ENCODE data around the gene NTNG1.

The NTNG1 gene

DNA sequence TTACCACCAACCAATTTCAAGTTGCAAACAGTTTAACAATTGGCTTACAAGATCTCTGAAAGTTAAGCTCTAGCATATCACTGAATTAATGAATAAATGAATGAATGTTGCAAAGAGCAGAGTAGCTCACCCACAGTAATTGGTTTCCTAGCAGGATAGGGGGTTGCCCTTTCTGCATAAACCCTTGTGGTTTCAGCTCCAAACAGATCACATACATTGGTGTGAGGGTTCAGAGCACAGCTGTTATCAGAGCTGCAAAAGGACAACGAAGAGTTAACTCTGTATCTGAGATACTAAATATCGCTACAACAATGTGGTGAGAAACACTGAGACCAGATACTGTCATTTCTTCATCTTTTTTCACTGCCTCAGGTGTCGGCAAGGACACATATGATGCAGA, 46.6 kb downstream of the NTNG1 start:
- H3K9me3 ChIP-seq, result no peaks in the 10 kb centered on the region
- H3K27ac ChIP-seq, result no peak overlapping the region
- H3K4me3 ChIP-seq, result no peak overlapping the region
- intact Hi-C loops (cut with DNase I; ENCODE audit: low total_unique reads), result no loop called here
- H3K4me1 ChIP-seq, result no peaks in the 10 kb centered on the region
- TF ChIP-seq, protein P1, sequence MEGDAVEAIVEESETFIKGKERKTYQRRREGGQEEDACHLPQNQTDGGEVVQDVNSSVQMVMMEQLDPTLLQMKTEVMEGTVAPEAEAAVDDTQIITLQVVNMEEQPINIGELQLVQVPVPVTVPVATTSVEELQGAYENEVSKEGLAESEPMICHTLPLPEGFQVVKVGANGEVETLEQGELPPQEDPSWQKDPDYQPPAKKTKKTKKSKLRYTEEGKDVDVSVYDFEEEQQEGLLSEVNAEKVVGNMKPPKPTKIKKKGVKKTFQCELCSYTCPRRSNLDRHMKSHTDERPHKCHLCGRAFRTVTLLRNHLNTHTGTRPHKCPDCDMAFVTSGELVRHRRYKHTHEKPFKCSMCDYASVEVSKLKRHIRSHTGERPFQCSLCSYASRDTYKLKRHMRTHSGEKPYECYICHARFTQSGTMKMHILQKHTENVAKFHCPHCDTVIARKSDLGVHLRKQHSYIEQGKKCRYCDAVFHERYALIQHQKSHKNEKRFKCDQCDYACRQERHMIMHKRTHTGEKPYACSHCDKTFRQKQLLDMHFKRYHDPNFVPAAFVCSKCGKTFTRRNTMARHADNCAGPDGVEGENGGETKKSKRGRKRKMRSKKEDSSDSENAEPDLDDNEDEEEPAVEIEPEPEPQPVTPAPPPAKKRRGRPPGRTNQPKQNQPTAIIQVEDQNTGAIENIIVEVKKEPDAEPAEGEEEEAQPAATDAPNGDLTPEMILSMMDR (IDR thresholded peaks at IDR 0.05), result no peak
- H3K27me3 ChIP-seq, result no peaks in the 10 kb centered on the region
- no peak for DNase-seq
- H3K36me3 ChIP-seq, result no peaks in the 10 kb centered on the region

DNA sequence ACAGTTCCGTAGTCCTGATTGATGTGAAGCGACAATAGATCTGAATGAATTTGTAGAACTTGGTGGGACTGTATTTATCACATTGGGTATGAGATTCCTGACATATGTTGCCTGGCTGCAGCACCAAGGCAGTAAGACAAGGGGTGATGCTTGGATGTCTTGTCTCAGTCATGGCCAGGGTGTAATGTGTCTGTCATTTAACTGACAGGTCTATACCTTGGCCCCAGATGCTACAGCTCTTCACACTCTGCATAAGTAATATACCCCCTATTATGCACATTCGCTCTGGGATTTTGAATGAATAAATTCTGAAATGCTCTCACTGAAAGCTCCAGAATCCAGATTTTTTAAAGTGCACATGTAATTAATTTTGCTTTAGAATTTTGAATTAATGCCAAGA, 47.3 kb downstream of the NTNG1 start:
- TF ChIP-seq, protein P1 (IDR thresholded peaks at IDR 0.05), result no peak
- intact Hi-C loops (cut with DNase I; ENCODE audit: low total_unique reads), result no loop called here
- no peak for DNase-seq
- Histone ChIP-seq H3K27me3 (no peaks in the 10 kb centered on the region), H3K4me3 (no peak overlapping the region), H3K9me3 (no peaks in the 10 kb centered on the region), H3K36me3 (no peaks in the 10 kb centered on the region), H3K4me1 (no peaks in the 10 kb centered on the region), H3K27ac (no peak overlapping the region)

DNA sequence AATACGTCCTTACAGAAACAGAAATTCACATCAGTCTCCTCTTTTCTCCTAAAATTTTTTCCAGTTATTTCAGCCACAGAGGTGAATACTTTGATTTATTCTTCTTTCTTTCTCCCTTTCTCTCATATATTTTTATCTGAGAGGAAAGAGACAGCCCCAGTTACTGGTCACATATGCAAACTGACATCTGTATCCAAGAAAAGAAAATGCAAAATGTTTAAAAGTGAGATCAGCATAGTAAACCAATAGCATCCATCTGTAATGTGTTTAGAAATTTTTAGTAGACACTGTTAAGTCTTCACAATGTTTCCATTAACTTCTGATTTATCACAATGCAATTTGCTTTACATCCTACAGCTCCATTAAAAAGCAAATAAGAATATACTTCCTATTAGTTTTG, 53.5 kb downstream of the NTNG1 start:
- Histone ChIP-seq H3K4me3 (no peak overlapping the region), H3K9me3 (no peaks in the 10 kb centered on the region), H3K27ac (no peak overlapping the region), H3K36me3 (no peaks in the 10 kb centered on the region), H3K4me1 (no peaks in the 10 kb centered on the region), H3K27me3 (no peaks in the 10 kb centered on the region)
- TF ChIP-seq, protein P1 (IDR thresholded peaks at IDR 0.05), result no peak
- no peak for DNase-seq
- intact Hi-C loops (cut with DNase I; ENCODE audit: low total_unique reads), result no loop called here

DNA sequence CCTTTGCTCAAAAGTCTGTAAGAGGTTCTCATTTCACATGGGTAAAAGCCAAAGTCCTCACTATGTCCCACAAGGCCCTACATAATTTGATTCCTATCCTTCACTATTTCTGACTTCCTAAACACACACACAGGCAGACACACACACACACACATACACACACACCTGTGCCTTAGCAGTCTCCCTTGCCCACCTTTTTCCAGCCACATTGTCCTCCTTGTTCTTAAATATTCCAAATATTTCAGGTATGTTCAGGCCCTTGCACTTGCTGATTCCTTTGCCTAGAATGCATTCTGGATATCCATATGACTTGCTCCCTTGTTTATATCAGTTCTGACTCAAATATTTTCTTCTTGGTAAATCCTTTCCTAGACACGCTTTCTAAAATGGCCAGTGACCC, 54.6 kb downstream of the NTNG1 start:
- no peak for DNase-seq
- intact Hi-C loops (cut with DNase I; ENCODE audit: low total_unique reads), result no loop called here
- no peaks in the 10 kb centered on the region for H3K36me3 ChIP-seq
- H3K9me3 ChIP-seq, result no peaks in the 10 kb centered on the region
- H3K27ac ChIP-seq, result no peak overlapping the region
- TF ChIP-seq, protein P1 (IDR thresholded peaks at IDR 0.05), result no peak
- H3K4me3 ChIP-seq, result no peak overlapping the region
- no peaks in the 10 kb centered on the region for H3K27me3 ChIP-seq
- H3K4me1 ChIP-seq, result no peaks in the 10 kb centered on the region

DNA sequence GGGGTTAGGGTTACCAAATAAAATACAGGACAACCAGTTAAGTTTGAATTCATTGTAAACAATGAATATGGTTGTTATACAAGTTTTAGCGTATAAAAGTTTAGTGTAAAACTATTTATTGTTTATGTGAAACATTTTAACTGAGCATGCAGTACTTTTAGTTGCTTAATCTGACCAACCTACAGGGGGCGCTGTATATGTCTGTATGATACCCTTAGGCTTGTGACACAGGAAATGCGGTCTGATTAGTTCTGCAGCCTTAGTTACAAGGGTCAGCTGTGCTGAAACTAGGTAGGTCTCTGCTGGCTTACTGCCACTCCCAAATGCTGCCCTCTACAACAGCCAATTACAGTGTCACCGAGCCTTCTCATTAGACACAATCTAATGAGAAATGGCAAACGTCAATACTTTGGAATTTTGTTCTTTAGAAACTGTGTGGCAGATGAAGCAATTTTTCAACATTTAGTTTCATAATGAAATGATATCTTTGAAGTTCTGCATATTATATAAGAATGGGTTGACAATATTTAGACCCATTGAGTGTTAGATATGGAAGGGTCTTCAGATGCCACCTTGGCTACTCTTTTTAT, 56.2 kb downstream of the NTNG1 start:
- Histone ChIP-seq H3K4me1 (no peaks in the 10 kb centered on the region), H3K9me3 (peaks cover 0 to under 1% (median 0%) of the 10 kb centered on the region in 3 donors), H3K27me3 (no peaks in the 10 kb centered on the region), H3K4me3 (no peak overlapping the region), H3K36me3 (no peaks in the 10 kb centered on the region), H3K27ac (no peak overlapping the region)
- DNase-seq, result no peak
- TF ChIP-seq, protein P1 (IDR thresholded peaks at IDR 0.05), result no peak
- intact Hi-C loops (cut with DNase I; ENCODE audit: low total_unique reads), result no loop called here

DNA sequence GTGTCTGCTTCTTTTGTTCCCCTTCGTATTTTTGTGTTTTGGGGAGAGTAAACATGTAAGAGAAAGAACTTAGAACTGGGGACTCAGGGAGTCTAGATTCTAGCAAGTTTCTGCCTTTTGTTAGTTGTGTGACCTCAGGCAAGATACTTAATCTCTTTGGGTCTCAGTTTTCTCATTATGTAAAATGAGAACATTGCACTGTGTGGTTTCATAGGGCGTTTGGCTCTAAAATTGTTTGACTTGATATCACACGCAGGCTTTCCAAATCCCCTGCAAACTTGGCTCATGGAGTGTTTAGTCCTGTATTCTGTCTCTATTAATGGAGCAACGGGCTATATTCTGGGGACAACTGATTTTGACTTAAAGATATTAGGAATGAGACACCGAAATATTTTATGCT, 57.7 kb downstream of the NTNG1 start:
- Histone ChIP-seq H3K9me3 (peaks cover 0 to 2% (median 0%) of the 10 kb centered on the region in 3 donors), H3K4me1 (no peaks in the 10 kb centered on the region), H3K4me3 (no peak overlapping the region), H3K36me3 (no peaks in the 10 kb centered on the region), H3K27me3 (no peaks in the 10 kb centered on the region), H3K27ac (no peak overlapping the region)
- no peak for DNase-seq
- TF ChIP-seq, protein P1 (IDR thresholded peaks at IDR 0.05), result no peak
- intact Hi-C loops (cut with DNase I; ENCODE audit: low total_unique reads), result no loop called here

Data from tibial artery (tissue), 4 donors.